H1 (cell line): ENCODE results near the gene SBNO2.

ENCODE experiments used
- ATF3 ChIP-seq: IDR thresholded peaks from 2 replicates; pipeline ENCODE4 v1.6.1; 2011; ENCODE audit warnings: low read depth, mild to moderate bottlenecking, low read length; ENCODE audit not compliant: insufficient read depth
- CEBPB ChIP-seq: IDR thresholded peaks from 2 replicates; pipeline ENCODE4 v1.6.1; 2012; ENCODE audit warnings: low read depth, low read length
- CHD2 ChIP-seq: IDR thresholded peaks from 2 replicates; pipeline ENCODE4 v1.6.1; 2012; ENCODE audit warnings: low read length, improper control_type of control experiment
- CTCF ChIP-seq, 3 experiments: IDR thresholded peaks; 1 replicate in 2 of 3; 2 replicates in 1 of 3; pipeline versions ENCODE4 v1.5.1 to v1.6.1; 2011; ENCODE audit warnings: low read length in 3 of 3, mild to moderate bottlenecking in 3 of 3, inconsistent platforms in 2 of 3, low read depth in 1 of 3, moderate library complexity in 1 of 3; ENCODE audit not compliant: insufficient read depth in 1 of 3; ENCODE audit errors: control extremely low read depth in 1 of 3
- EP300 ChIP-seq, 2 experiments: IDR thresholded peaks; 1 replicate in 1 of 2; 2 replicates in 1 of 2; pipeline ENCODE4 v1.6.1; 2011 to 2012; ENCODE audit warnings: low read depth in 2 of 2, low read length in 2 of 2, mild to moderate bottlenecking in 2 of 2, borderline replicate concordance in 1 of 2, inconsistent platforms in 1 of 2, moderate library complexity in 1 of 2
- EZH2 ChIP-seq: fragments of 200-600 bp; sonication (generic); IDR thresholded peaks from 2 replicates; pipeline ENCODE4 v1.7.1; 2012; ENCODE audit warnings: low read depth, mild to moderate bottlenecking, moderate library complexity, low read length, inconsistent platforms; ENCODE audit not compliant: severe bottlenecking
- GTF2F1 ChIP-seq: IDR thresholded peaks from 2 replicates; pipeline ENCODE4 v1.6.1; 2012; ENCODE audit warnings: low read depth, low read length, improper control_type of control experiment, borderline replicate concordance
- HDAC6 ChIP-seq: IDR thresholded peaks from one replicate; pipeline ENCODE4 v1.7.1; 2012; ENCODE audit warnings: low read depth, mild to moderate bottlenecking, inconsistent platforms, low read length, moderate library complexity
- JUND ChIP-seq: IDR thresholded peaks from 2 replicates; pipeline ENCODE4 v1.6.1; 2011; ENCODE audit warnings: mild to moderate bottlenecking, improper control_type of control experiment, low read length
- NRF1 ChIP-seq: IDR thresholded peaks from 2 replicates; pipeline ENCODE4 v1.6.1; 2011; ENCODE audit warnings: mild to moderate bottlenecking, low read depth, low read length, improper control_type of control experiment
- PHF8 ChIP-seq: fragments of 200-600 bp; sonication (generic); conservative IDR thresholded peaks from 2 replicates; pipeline ENCODE4 v1.7.1; 2012; ENCODE audit warnings: low read depth, mild to moderate bottlenecking, inconsistent platforms, low read length, moderate library complexity
- TEAD4 ChIP-seq: IDR thresholded peaks from 2 replicates; pipeline ENCODE4 v1.6.1; 2012; ENCODE audit warnings: low read depth, low read length, inconsistent platforms, mixed read lengths

GRCh38 chr19:1063909-1064660 is 110.0 kb downstream of the SBNO2 start:
- TF ChIP-seq CTCF (IDR thresholded peaks at IDR 0.05; ENCODE audit: control extremely low read depth in 1 of 3, insufficient read depth in 1 of 3, low read depth in 1 of 3, low read length in 3 of 3), result no peak
- TF ChIP-seq JUND, result no peak
- no peak for TF ChIP-seq GTF2F1
- TF ChIP-seq EZH2, result no peak
- no peak for TF ChIP-seq CHD2
- no peak for TF ChIP-seq ATF3
- TF ChIP-seq NRF1, result no peak
- no peak for TF ChIP-seq HDAC6
- no peak for TF ChIP-seq PHF8
- no peak for TF ChIP-seq EP300 (IDR thresholded peaks at IDR 0.05; ENCODE audit: borderline replicate concordance in 1 of 2, low read depth in 2 of 2, low read length in 2 of 2)
- no peak for TF ChIP-seq TEAD4
- no peak for TF ChIP-seq CEBPB
